HCT116 (cell line): ENCODE results near the gene EIPR1. TPM values are rescaled to one million over a fixed set of nuclear protein-coding genes. Genes with fewer than 3 reads are reported as not detected.

ENCODE experiments used
- ATAC-seq: fragments of 200-7000 bp; cut with Tn5 transposase; 2 replicates; pipeline ENCODE4 v1.9.1; 2020; ENCODE audit warnings: mild to moderate bottlenecking, moderate library complexity
- BruUV-seq: library from RNA; stranded (reverse); fragments of 400-500 nt; replicated peaks from 2 replicates; lab custom pipeline; 2021; lab: Mats Ljungman, UMichigan
- CTCF ChIA-PET: fragments of 300-600 bp; sonication (Branson Sonifier 250); formaldehyde crosslinking; loops from one replicate; lab custom pipeline; 2021; ENCODE audit warnings: antibody characterized with exemption; lab: Charles Lee
- POLR2A ChIA-PET: fragments of 300-600, 350-600 bp; sonication (Branson Sonifier 250); formaldehyde crosslinking; loops from one replicate; lab custom pipeline; 2021; ENCODE audit warnings: antibody characterized with exemption; lab: Charles Lee
- RAD21 ChIA-PET, 2 experiments: fragments of 300-600 bp; sonication (Branson Sonifier 250); formaldehyde crosslinking; loops; one replicate each; lab custom pipeline; 2023; ENCODE audit warnings: low total read pairs in 2 of 2; ENCODE audit not compliant: uncharacterized antibody in 2 of 2, unreplicated experiment in 2 of 2, low non-redundant PET in 1 of 2; lab: Charles Lee
- DNase-seq: peaks from one replicate; pipeline ENCODE4 v3.0.0-alpha.2; 2010; ENCODE audit warnings: low read depth, low spot score
- H2AFZ ChIP-seq: fragments of 200-600 bp; shearing (Covaris generic), sonication (generic); 2 replicates; pipeline ENCODE4 v1.6.1; 2017; ENCODE audit warnings: low read depth, mixed run types, mixed read lengths, antibody characterized with exemption, low read length; ENCODE audit not compliant: poor library complexity, severe bottlenecking
- H3K27ac ChIP-seq: 2 replicates; pipeline ENCODE4 v1.5.1; 2012; ENCODE audit warnings: low read depth, low read length
- H3K27me3 ChIP-seq: fragments of 200-600 bp; sonication (generic); 2 replicates; pipeline ENCODE4 v1.6.1; 2016; ENCODE audit warnings: mixed run types, low read length, mixed read lengths; ENCODE audit not compliant: insufficient read depth
- H3K36me3 ChIP-seq, 2 experiments: fragments of 200-500 bp in 1 of 2; fragments of 200-600 bp in 1 of 2; sonication (Bioruptor generic) in 1 of 2; sonication (generic) in 1 of 2; 2 replicates each; pipeline versions ENCODE4 v1.5.1 to v1.6.1; 2014 to 2016; ENCODE audit warnings: low read length in 2 of 2, inconsistent platforms in 1 of 2, mixed read lengths in 1 of 2, mixed run types in 1 of 2; ENCODE audit not compliant: insufficient read depth in 2 of 2, control insufficient read depth in 1 of 2
- H3K4me1 ChIP-seq, 2 experiments: fragments of 200-600 bp in 1 of 2; sonication (generic) in 1 of 2; 2 replicates each; pipeline versions ENCODE4 v1.5.1 to v1.6.1; 2012 to 2017; ENCODE audit warnings: low read length in 2 of 2, inconsistent platforms in 1 of 2, mild to moderate bottlenecking in 1 of 2, mixed read lengths in 1 of 2, mixed run types in 1 of 2, moderate library complexity in 1 of 2; ENCODE audit not compliant: insufficient read depth in 2 of 2, control insufficient read depth in 1 of 2
- H3K4me2 ChIP-seq: fragments of 200-600 bp; sonication (generic); 2 replicates; pipeline ENCODE4 v1.6.1; 2017; ENCODE audit warnings: mixed run types, low read length, mixed read lengths
- H3K4me3 ChIP-seq, 2 experiments: fragments of 200-600 bp in 1 of 2; sonication (generic) in 1 of 2; replicated peaks in 1 of 2; 2 replicates each; pipeline ENCODE4 v1.5.1; 2011 to 2016; ENCODE audit warnings: low read length in 2 of 2, control low read depth in 1 of 2, low read depth in 1 of 2, mild to moderate bottlenecking in 1 of 2, mixed read lengths in 1 of 2, mixed run types in 1 of 2
- H3K79me2 ChIP-seq: fragments of 200-600 bp; sonication (generic); 2 replicates; pipeline ENCODE4 v1.6.1; 2017; ENCODE audit warnings: mild to moderate bottlenecking, mixed run types, low read length, moderate library complexity, mixed read lengths; ENCODE audit not compliant: insufficient read depth
- H3K9ac ChIP-seq: fragments of 200-600 bp; sonication (generic); 2 replicates; pipeline ENCODE4 v1.6.1; 2016; ENCODE audit warnings: low read length, mixed read lengths
- H3K9me2 ChIP-seq: fragments of 200-600 bp; sonication (generic), shearing (Covaris generic); 2 replicates; pipeline ENCODE4 v1.6.1; 2017; ENCODE audit warnings: mixed run types, mild to moderate bottlenecking, moderate library complexity; ENCODE audit not compliant: insufficient read depth
- H3K9me3 ChIP-seq, 2 experiments: fragments of 200-500 bp in 1 of 2; fragments of 200-600 bp in 1 of 2; sonication (Bioruptor generic) in 1 of 2; sonication (generic) in 1 of 2; 2 replicates each; pipeline ENCODE4 v1.6.1; 2014 to 2017; ENCODE audit warnings: low read length in 2 of 2, mixed read lengths in 2 of 2, inconsistent platforms in 1 of 2, low read depth in 1 of 2, mild to moderate bottlenecking in 1 of 2, mixed run types in 1 of 2, moderate library complexity in 1 of 2; ENCODE audit not compliant: control insufficient read depth in 1 of 2, insufficient read depth in 1 of 2
- H4K20me1 ChIP-seq: fragments of 200-600 bp; sonication (generic), shearing (Covaris generic); 2 replicates; pipeline ENCODE4 v1.6.1; 2017; ENCODE audit warnings: mixed run types, mild to moderate bottlenecking, moderate library complexity; ENCODE audit not compliant: insufficient read depth
- ATF3 ChIP-seq: IDR thresholded peaks from 2 replicates; pipeline ENCODE4 v1.6.1; 2012
- EZH2 ChIP-seq: fragments of 200-600 bp; sonication (generic); IDR thresholded peaks from 2 replicates; pipeline ENCODE4 v1.6.1; 2017; ENCODE audit warnings: antibody characterized with exemption, mixed run types
- EZH2phosphoT487 ChIP-seq: fragments of 200-600 bp; IDR thresholded peaks from 2 replicates; pipeline ENCODE4 v1.6.1; 2018; ENCODE audit warnings: antibody characterized with exemption, borderline replicate concordance
- FOSL1 ChIP-seq: IDR thresholded peaks from 2 replicates; pipeline ENCODE4 v1.6.1; 2012; ENCODE audit warnings: low read depth
- POLR2A ChIP-seq: IDR thresholded peaks from 2 replicates; pipeline ENCODE4 v1.7.0; 2011; ENCODE audit warnings: borderline replicate concordance; ENCODE audit not compliant: insufficient read depth, insufficient read length; ENCODE audit errors: extremely low read depth
- POLR2AphosphoS5 ChIP-seq: IDR thresholded peaks from 2 replicates; pipeline ENCODE4 v1.6.1; 2011; ENCODE audit warnings: mild to moderate bottlenecking, low read depth, low read length, moderate library complexity
- SIN3A ChIP-seq: IDR thresholded peaks from 2 replicates; pipeline ENCODE4 v1.6.1; 2012; ENCODE audit warnings: low read depth
- SP1 ChIP-seq: IDR thresholded peaks from 2 replicates; pipeline ENCODE4 v1.6.1; 2012; ENCODE audit warnings: low read depth
- SRF ChIP-seq: IDR thresholded peaks from 2 replicates; pipeline ENCODE4 v1.6.1; 2012; ENCODE audit warnings: low read depth
- TCF7L2 ChIP-seq: IDR thresholded peaks from 2 replicates; pipeline ENCODE4 v1.7.0; 2011; ENCODE audit warnings: borderline replicate concordance, inconsistent platforms; ENCODE audit not compliant: insufficient read depth, insufficient read length; ENCODE audit errors: extremely low read depth
- YY1 ChIP-seq: IDR thresholded peaks from 2 replicates; pipeline ENCODE4 v1.6.1; 2011; ENCODE audit warnings: low read length, low read depth, moderate library complexity, mild to moderate bottlenecking; ENCODE audit not compliant: insufficient replicate concordance; ENCODE audit errors: extremely low read depth
- ZFX ChIP-seq: fragments of 450-650 bp; IDR thresholded peaks from 2 replicates; pipeline ENCODE4 v1.6.1; 2017
- ZNF274 ChIP-seq: fragments of 200-500 bp; sonication (Bioruptor generic); IDR thresholded peaks from 2 replicates; pipeline ENCODE4 v1.6.1; 2014; ENCODE audit warnings: mild to moderate bottlenecking, low read depth, low read length, inconsistent platforms
- intact Hi-C: fragments of 100-400 bp; cut with micrococcal nuclease; formaldehyde crosslinking; loops from 2 replicates; pipeline ENCODE4 v1.10.0; 2022
- total RNA-seq: library from RNA; stranded (reverse); gene quantifications from one replicate; pipeline ENCODE4 v1.2.1, GENCODE V29; 2021; ENCODE audit not compliant: unreplicated experiment
- TF ChIP-seq, protein P1 (sequence below): IDR thresholded peaks from 2 replicates; pipeline ENCODE4 v1.6.1; 2012; ENCODE audit warnings: low read depth
- TF ChIP-seq, protein P2 (sequence below), 3 experiments: fragments of 200-600 bp in 1 of 3; sonication (generic) in 1 of 3; IDR thresholded peaks in 2 of 3; conservative IDR thresholded peaks in 1 of 3; 2 replicates each; pipeline ENCODE4 v1.5.1; 2012 to 2017; ENCODE audit warnings: low read depth in 2 of 3, low read length in 2 of 3, antibody characterized with exemption in 1 of 3, borderline replicate concordance in 1 of 3, control low read depth in 1 of 3, mild to moderate bottlenecking in 1 of 3, mixed read lengths in 1 of 3, mixed run types in 1 of 3, moderate library complexity in 1 of 3; ENCODE audit not compliant: insufficient read depth in 1 of 3

The EIPR1 gene
- total RNA-seq, 1 experiment from 2014 or later, result 36.9 TPM

- TF ChIP-seq, protein P1, sequence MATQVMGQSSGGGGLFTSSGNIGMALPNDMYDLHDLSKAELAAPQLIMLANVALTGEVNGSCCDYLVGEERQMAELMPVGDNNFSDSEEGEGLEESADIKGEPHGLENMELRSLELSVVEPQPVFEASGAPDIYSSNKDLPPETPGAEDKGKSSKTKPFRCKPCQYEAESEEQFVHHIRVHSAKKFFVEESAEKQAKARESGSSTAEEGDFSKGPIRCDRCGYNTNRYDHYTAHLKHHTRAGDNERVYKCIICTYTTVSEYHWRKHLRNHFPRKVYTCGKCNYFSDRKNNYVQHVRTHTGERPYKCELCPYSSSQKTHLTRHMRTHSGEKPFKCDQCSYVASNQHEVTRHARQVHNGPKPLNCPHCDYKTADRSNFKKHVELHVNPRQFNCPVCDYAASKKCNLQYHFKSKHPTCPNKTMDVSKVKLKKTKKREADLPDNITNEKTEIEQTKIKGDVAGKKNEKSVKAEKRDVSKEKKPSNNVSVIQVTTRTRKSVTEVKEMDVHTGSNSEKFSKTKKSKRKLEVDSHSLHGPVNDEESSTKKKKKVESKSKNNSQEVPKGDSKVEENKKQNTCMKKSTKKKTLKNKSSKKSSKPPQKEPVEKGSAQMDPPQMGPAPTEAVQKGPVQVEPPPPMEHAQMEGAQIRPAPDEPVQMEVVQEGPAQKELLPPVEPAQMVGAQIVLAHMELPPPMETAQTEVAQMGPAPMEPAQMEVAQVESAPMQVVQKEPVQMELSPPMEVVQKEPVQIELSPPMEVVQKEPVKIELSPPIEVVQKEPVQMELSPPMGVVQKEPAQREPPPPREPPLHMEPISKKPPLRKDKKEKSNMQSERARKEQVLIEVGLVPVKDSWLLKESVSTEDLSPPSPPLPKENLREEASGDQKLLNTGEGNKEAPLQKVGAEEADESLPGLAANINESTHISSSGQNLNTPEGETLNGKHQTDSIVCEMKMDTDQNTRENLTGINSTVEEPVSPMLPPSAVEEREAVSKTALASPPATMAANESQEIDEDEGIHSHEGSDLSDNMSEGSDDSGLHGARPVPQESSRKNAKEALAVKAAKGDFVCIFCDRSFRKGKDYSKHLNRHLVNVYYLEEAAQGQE, result no peak
- TF ChIP-seq SIN3A, result no peak
- TF ChIP-seq POLR2A, result no peak
- TF ChIP-seq SRF, result no peak
- no peak for TF ChIP-seq EZH2phosphoT487
- TF ChIP-seq EZH2, result no peak
- TF ChIP-seq POLR2AphosphoS5, result no peak
- TF ChIP-seq TCF7L2, result no peak
- TF ChIP-seq, protein P2, sequence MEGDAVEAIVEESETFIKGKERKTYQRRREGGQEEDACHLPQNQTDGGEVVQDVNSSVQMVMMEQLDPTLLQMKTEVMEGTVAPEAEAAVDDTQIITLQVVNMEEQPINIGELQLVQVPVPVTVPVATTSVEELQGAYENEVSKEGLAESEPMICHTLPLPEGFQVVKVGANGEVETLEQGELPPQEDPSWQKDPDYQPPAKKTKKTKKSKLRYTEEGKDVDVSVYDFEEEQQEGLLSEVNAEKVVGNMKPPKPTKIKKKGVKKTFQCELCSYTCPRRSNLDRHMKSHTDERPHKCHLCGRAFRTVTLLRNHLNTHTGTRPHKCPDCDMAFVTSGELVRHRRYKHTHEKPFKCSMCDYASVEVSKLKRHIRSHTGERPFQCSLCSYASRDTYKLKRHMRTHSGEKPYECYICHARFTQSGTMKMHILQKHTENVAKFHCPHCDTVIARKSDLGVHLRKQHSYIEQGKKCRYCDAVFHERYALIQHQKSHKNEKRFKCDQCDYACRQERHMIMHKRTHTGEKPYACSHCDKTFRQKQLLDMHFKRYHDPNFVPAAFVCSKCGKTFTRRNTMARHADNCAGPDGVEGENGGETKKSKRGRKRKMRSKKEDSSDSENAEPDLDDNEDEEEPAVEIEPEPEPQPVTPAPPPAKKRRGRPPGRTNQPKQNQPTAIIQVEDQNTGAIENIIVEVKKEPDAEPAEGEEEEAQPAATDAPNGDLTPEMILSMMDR (IDR thresholded peaks at IDR 0.05 in 2 of 3, conservative IDR thresholded peaks at IDR 0.05 in 1 of 3; ENCODE audit: borderline replicate concordance in 1 of 3, insufficient read depth in 1 of 3, low read depth in 2 of 3, low read length in 2 of 3), result no peak
These were observed 86.5 kb downstream of the EIPR1 start (continued) for GRCh38 chr2:3291113-3291512.

GRCh38 chr2:3290655-3291054 is 87.0 kb downstream of the EIPR1 start:
- no peaks in the 10 kb centered on the region for H3K4me1 ChIP-seq
- H3K9me2 ChIP-seq, result no peaks in the 10 kb centered on the region
- H3K36me3 ChIP-seq, result no peaks in the 10 kb centered on the region
- no peaks in the 10 kb centered on the region for H3K27me3 ChIP-seq
- H3K9ac ChIP-seq, result no peak overlapping the region
- peaks cover 10% of the 10 kb centered on the region; the same call in 1 of the 2 replicates for H3K79me2 ChIP-seq
- BruUV-seq, result no TSS peak
- no peaks in the 10 kb centered on the region for H4K20me1 ChIP-seq
- RAD21 ChIA-PET, result no interaction called here
- H3K27ac ChIP-seq, result no peak overlapping the region
- CTCF ChIA-PET, result no interaction called here
- DNase-seq, result no peak
- H3K9me3 ChIP-seq, result no peaks in the 10 kb centered on the region
- H3K4me3 ChIP-seq, result no peak overlapping the region
- TF ChIP-seq FOSL1 (no peak), EZH2 (no peak), TCF7L2 (no peak), ZFX (no peak), YY1 (no peak), ATF3 (no peak), ZNF274 (no peak), POLR2A (no peak), SP1 (no peak), SIN3A (no peak)
- TF ChIP-seq, protein P1, result no peak
- no peak overlapping the region for H3K4me2 ChIP-seq
- H2AFZ ChIP-seq, result no peak overlapping the region
- no peak for ATAC-seq
- POLR2A ChIA-PET, result no interaction called here
- intact Hi-C loops, result no loop called here
